H1 (cell line): ENCODE results near the gene RITA1. TPM values are rescaled to one million over a fixed set of nuclear protein-coding genes. Genes with fewer than 3 reads are reported as not detected.

ENCODE experiments used
- CTCF ChIA-PET: fragments of 300-600 bp; sonication (Branson Sonifier 250); formaldehyde crosslinking; loops from one replicate; lab custom pipeline; 2021; ENCODE audit not compliant: partially characterized antibody; lab: Charles Lee
- POLR2A ChIA-PET: fragments of 300-600 bp; sonication (Branson Sonifier 250); formaldehyde crosslinking; loops from one replicate; lab custom pipeline; 2021; ENCODE audit warnings: inconsistent platforms; ENCODE audit not compliant: partially characterized antibody; lab: Charles Lee
- DNase-seq, 2 experiments: peaks; one replicate each; pipeline versions ENCODE4 v3.0.0 to v3.0.0-alpha.2; 2010 to 2022; ENCODE audit warnings: low spot score in 2 of 2, low read depth in 1 of 2, mixed read lengths in 1 of 2
- FAIRE-seq: peaks from 2 replicates; lab custom pipeline; 2011; peaks lifted over from hg19 to GRCh38; lab: Jason Lieb, UNC
- H2AFZ ChIP-seq: 2 replicates; pipeline ENCODE4 v1.8.1; 2012; ENCODE audit warnings: low read length, inconsistent platforms
- H2AK5ac ChIP-seq: 2 replicates; pipeline ENCODE4 v1.6.1; 2013; ENCODE audit warnings: low read depth, low read length
- H2BK120ac ChIP-seq: replicated peaks from 2 replicates; pipeline ENCODE3; 2013; ENCODE audit warnings: low read depth, low read length, inconsistent platforms
- H2BK12ac ChIP-seq: 2 replicates; pipeline ENCODE4 v1.6.1; 2013; ENCODE audit warnings: low read depth, low read length
- H2BK15ac ChIP-seq: 2 replicates; pipeline ENCODE4 v1.6.1; 2013; ENCODE audit warnings: low read length
- H2BK20ac ChIP-seq: 2 replicates; pipeline ENCODE4 v1.6.1; 2013; ENCODE audit warnings: low read length
- H2BK5ac ChIP-seq: 2 replicates; pipeline ENCODE4 v1.6.1; 2013; ENCODE audit warnings: low read depth, low read length
- H3K14ac ChIP-seq: 2 replicates; pipeline ENCODE4 v1.6.1; 2013; ENCODE audit warnings: inconsistent platforms; ENCODE audit not compliant: insufficient read length
- H3K18ac ChIP-seq: 2 replicates; pipeline ENCODE4 v1.6.1; 2013; ENCODE audit warnings: low read length; ENCODE audit errors: extremely low read depth
- H3K23ac ChIP-seq: 2 replicates; pipeline ENCODE4 v1.6.1; 2013; ENCODE audit warnings: inconsistent platforms; ENCODE audit not compliant: insufficient read length
- H3K23me2 ChIP-seq: 2 replicates; pipeline ENCODE4 v1.6.1; 2013; ENCODE audit warnings: low read depth, low read length
- H3K27ac ChIP-seq: 2 replicates; pipeline ENCODE4 v1.6.1; 2011; ENCODE audit warnings: low read depth, low read length, inconsistent platforms
- H3K27me3 ChIP-seq, 4 experiments: replicated peaks in 1 of 4; 1 replicate in 1 of 4; 2 replicates in 3 of 4; pipeline versions ENCODE4 v1.6.1 to v1.8.1; 2011 to 2013; ENCODE audit warnings: low read length in 3 of 4, mild to moderate bottlenecking in 3 of 4, inconsistent platforms in 2 of 4, mixed read lengths in 2 of 4, moderate library complexity in 1 of 4; ENCODE audit not compliant: control insufficient read depth in 3 of 4, insufficient read depth in 3 of 4; ENCODE audit errors: extremely low read depth in 1 of 4
- H3K36me3 ChIP-seq, 4 experiments: 2 replicates each; pipeline versions ENCODE4 v1.6.1 to v1.8.1; 2011 to 2013; ENCODE audit warnings: mild to moderate bottlenecking in 4 of 4, low read length in 3 of 4, moderate library complexity in 2 of 4, control low read depth in 1 of 4, inconsistent platforms in 1 of 4; ENCODE audit not compliant: insufficient read depth in 4 of 4, control insufficient read depth in 2 of 4
- H3K4ac ChIP-seq: replicated peaks from 2 replicates; pipeline ENCODE3; 2013; ENCODE audit warnings: low read length, low read depth, mixed read lengths, inconsistent platforms; ENCODE audit not compliant: insufficient read length
- H3K4me1 ChIP-seq, 4 experiments: replicated peaks in 1 of 4; 1 replicate in 1 of 4; 2 replicates in 3 of 4; pipeline versions ENCODE4 v1.6.1 to v1.8.1; 2011 to 2013; ENCODE audit warnings: low read length in 3 of 4, inconsistent platforms in 2 of 4, mixed read lengths in 1 of 4; ENCODE audit not compliant: insufficient read depth in 4 of 4, control insufficient read depth in 3 of 4
- H3K4me2 ChIP-seq, 2 experiments: 2 replicates each; pipeline versions ENCODE4 v1.6.1 to v1.8.1; 2011 to 2013; ENCODE audit warnings: low read depth in 2 of 2, low read length in 2 of 2, control low read depth in 1 of 2, inconsistent platforms in 1 of 2, mild to moderate bottlenecking in 1 of 2; ENCODE audit not compliant: insufficient read depth in 1 of 2
- H3K4me3 ChIP-seq, 4 experiments: fragments of 200-600, 300-600 bp in 1 of 4; sonication (generic), shearing (Covaris generic), sonication (Bioruptor Twin) in 1 of 4; 2 replicates each; pipeline versions ENCODE4 v1.5.1 to v1.8.1; 2011 to 2016; ENCODE audit warnings: low read length in 4 of 4, low read depth in 3 of 4, control low read depth in 2 of 4, inconsistent platforms in 2 of 4, mild to moderate bottlenecking in 2 of 4, mixed read lengths in 1 of 4, moderate library complexity in 1 of 4; ENCODE audit not compliant: insufficient read depth in 2 of 4; ENCODE audit errors: extremely low read depth in 1 of 4
- H3K56ac ChIP-seq: replicated peaks from 2 replicates; pipeline ENCODE3; 2013; ENCODE audit warnings: low read depth, mild to moderate bottlenecking, mixed read lengths, low read length, inconsistent platforms; ENCODE audit not compliant: insufficient read length
- H3K79me1 ChIP-seq: 2 replicates; pipeline ENCODE4 v1.6.1; 2013; ENCODE audit warnings: low read depth, low read length, control low read depth
- H3K79me2 ChIP-seq, 2 experiments: 2 replicates each; pipeline versions ENCODE4 v1.6.1 to v1.8.1; 2012 to 2013; ENCODE audit warnings: low read length in 2 of 2, mild to moderate bottlenecking in 2 of 2, inconsistent platforms in 1 of 2; ENCODE audit not compliant: insufficient read depth in 2 of 2, control insufficient read depth in 1 of 2
- H3K9ac ChIP-seq, 4 experiments: replicated peaks in 1 of 4; 1 replicate in 1 of 4; 2 replicates in 3 of 4; pipeline versions ENCODE4 v1.6.1 to v1.8.1; 2011 to 2013; ENCODE audit warnings: low read depth in 3 of 4, low read length in 3 of 4, control low read depth in 2 of 4, mild to moderate bottlenecking in 2 of 4, moderate library complexity in 2 of 4, inconsistent platforms in 1 of 4; ENCODE audit errors: extremely low read depth in 1 of 4
- H3K9me3 ChIP-seq, 2 experiments: 2 replicates each; pipeline versions ENCODE4 v1.6.1 to v1.8.1; 2012 to 2013; ENCODE audit warnings: mild to moderate bottlenecking in 2 of 2, moderate library complexity in 2 of 2, control low read depth in 1 of 2, inconsistent platforms in 1 of 2, low read depth in 1 of 2, low read length in 1 of 2, mixed read lengths in 1 of 2; ENCODE audit not compliant: insufficient read depth in 2 of 2
- H4K20me1 ChIP-seq, 2 experiments: replicated peaks in 1 of 2; 2 replicates each; pipeline versions ENCODE3 to v1.8.1; 2011 to 2013; ENCODE audit warnings: inconsistent platforms in 2 of 2, low read length in 2 of 2, mild to moderate bottlenecking in 1 of 2; ENCODE audit not compliant: insufficient read depth in 2 of 2, control insufficient read depth in 1 of 2
- H4K5ac ChIP-seq: 2 replicates; pipeline ENCODE4 v1.6.1; 2013; ENCODE audit warnings: low read length, low read depth, mixed read lengths, inconsistent platforms; ENCODE audit not compliant: insufficient read length
- H4K8ac ChIP-seq: 2 replicates; pipeline ENCODE4 v1.8.0; 2013; ENCODE audit warnings: mild to moderate bottlenecking, moderate library complexity, low read length, inconsistent platforms; ENCODE audit not compliant: insufficient read depth; ENCODE audit errors: extremely low read depth
- H4K91ac ChIP-seq: replicated peaks from 2 replicates; pipeline ENCODE3; 2013; ENCODE audit warnings: low read length, mixed read lengths, inconsistent platforms; ENCODE audit not compliant: insufficient read length
- BCL11A ChIP-seq, 2 experiments: IDR thresholded peaks; one replicate each; pipeline ENCODE4 v1.6.1; 2011; ENCODE audit warnings: low read depth in 2 of 2, low read length in 2 of 2, mild to moderate bottlenecking in 2 of 2
- GABPA ChIP-seq: IDR thresholded peaks from 2 replicates; pipeline ENCODE4 v1.6.1; 2011; ENCODE audit warnings: mild to moderate bottlenecking, low read length, moderate library complexity, borderline replicate concordance; ENCODE audit not compliant: insufficient read depth
- HDAC6 ChIP-seq: IDR thresholded peaks from one replicate; pipeline ENCODE4 v1.7.1; 2012; ENCODE audit warnings: low read depth, mild to moderate bottlenecking, inconsistent platforms, low read length, moderate library complexity
- KDM4A ChIP-seq: IDR thresholded peaks from one replicate; pipeline ENCODE4 v1.7.1; 2012; ENCODE audit warnings: low read depth, mild to moderate bottlenecking, moderate library complexity, low read length, inconsistent platforms; ENCODE audit not compliant: severe bottlenecking
- MAFK ChIP-seq: IDR thresholded peaks from 2 replicates; pipeline ENCODE4 v1.6.1; 2012; ENCODE audit warnings: low read depth, mild to moderate bottlenecking, improper control_type of control experiment, low read length
- PHF8 ChIP-seq: fragments of 200-600 bp; sonication (generic); conservative IDR thresholded peaks from 2 replicates; pipeline ENCODE4 v1.7.1; 2012; ENCODE audit warnings: low read depth, mild to moderate bottlenecking, inconsistent platforms, low read length, moderate library complexity
- RAD21 ChIP-seq, 2 experiments: IDR thresholded peaks in 1 of 2; conservative IDR thresholded peaks in 1 of 2; 2 replicates each; pipeline ENCODE4 v1.6.1; 2011; ENCODE audit warnings: low read depth in 2 of 2, low read length in 2 of 2, improper control_type of control experiment in 1 of 2, inconsistent platforms in 1 of 2, mild to moderate bottlenecking in 1 of 2, moderate library complexity in 1 of 2
- TBP ChIP-seq: IDR thresholded peaks from 2 replicates; pipeline ENCODE4 v1.6.1; 2011; ENCODE audit warnings: low read depth, low read length, improper control_type of control experiment
- TCF12 ChIP-seq: IDR thresholded peaks from 2 replicates; pipeline ENCODE4 v1.6.1; 2011; ENCODE audit warnings: low read depth, mild to moderate bottlenecking, low read length
- TEAD4 ChIP-seq: IDR thresholded peaks from 2 replicates; pipeline ENCODE4 v1.6.1; 2012; ENCODE audit warnings: low read depth, low read length, inconsistent platforms, mixed read lengths
- WGBS, 2 experiments: shearing (Covaris generic) in 1 of 2; methylation state at CpG; one replicate each; pipeline versions ENCODE4 v1.1.6 to v1.1.7; 2013 to 2015; ENCODE audit warnings: low lambda C conversion rate in 2 of 2, mixed read lengths in 2 of 2, inconsistent platforms in 1 of 2, low coverage in 1 of 2, missing lambda C conversion rate in 1 of 2; ENCODE audit not compliant: insufficient replicate concordance in 2 of 2, insufficient coverage in 1 of 2, insufficient read length in 1 of 2; ENCODE audit errors: extremely low coverage in 1 of 2, missing lambda C conversion rate in 1 of 2; 5-methylcytosine and 5-hydroxymethylcytosine counted together
- polyA plus RNA-seq, 7 experiments: library from polyadenylated mRNA; depleted of rRNA in 3 of 7; stranded (reverse) in 5 of 7; unstranded in 2 of 7; fragments of >200 nt in 5 of 7; fragments of 200-250 nt in 2 of 7; gene quantifications; 1 replicate in 5 of 7; 2 replicates in 1 of 7; 4 replicates in 1 of 7; pipeline versions ENCODE4 v1.2.1 to v1.2.3, GENCODE V29; 2011 to 2013; ENCODE audit warnings: missing spikeins in 2 of 7, mixed read lengths in 2 of 7
- total RNA-seq: library from RNA; stranded (reverse); fragmentation: NEBNext Ultra II Directional; extraction: Animal tissue kit (Norgen Biotek cat#: 25700); gene quantifications from 2 replicates; pipeline ENCODE4 v1.2.1, GENCODE V29; 2021
- TF ChIP-seq, protein P1 (sequence below), 3 experiments: IDR thresholded peaks; 1 replicate in 2 of 3; 2 replicates in 1 of 3; pipeline versions ENCODE4 v1.5.1 to v1.6.1; 2011; ENCODE audit warnings: low read length in 3 of 3, mild to moderate bottlenecking in 3 of 3, inconsistent platforms in 2 of 3, low read depth in 1 of 3, moderate library complexity in 1 of 3; ENCODE audit not compliant: insufficient read depth in 1 of 3; ENCODE audit errors: control extremely low read depth in 1 of 3

The RITA1 gene
- total and polyA plus RNA-seq, 2 of the 8 experiments (the other 6 are each of a cell fraction or from before 2014, with no cell fraction given) = 24.1 to 25.8 TPM

DNA sequence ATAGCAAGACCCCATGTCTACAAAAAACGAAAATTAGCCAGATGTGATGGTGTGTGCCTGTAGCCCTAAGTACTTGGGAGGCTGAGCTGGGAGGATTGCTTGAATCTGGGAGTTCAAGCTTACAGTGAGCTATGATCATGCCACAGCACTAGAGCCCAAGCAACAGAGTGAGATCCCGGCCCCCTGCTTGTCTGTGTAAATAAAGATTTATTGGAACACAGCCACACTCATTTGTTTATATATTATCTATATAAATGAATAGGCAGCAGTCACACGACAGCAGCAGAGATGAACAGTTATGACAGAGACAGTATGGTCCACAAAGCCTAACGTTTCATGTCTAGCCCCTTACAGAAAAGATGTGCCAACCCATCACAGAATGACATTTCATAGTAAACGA lies 15.1 kb upstream of the RITA1 start:
- no peak for FAIRE-seq
- peaks cover 6 to 17% of the 10 kb centered on the region in 2 experiments for H4K20me1 ChIP-seq
- peaks cover 23 to 62% (median 50%) of the 10 kb centered on the region in 4 experiments for H3K36me3 ChIP-seq
- H3K79me2 ChIP-seq = no peaks in the 10 kb centered on the region
- no peak overlapping the region for H3K4ac ChIP-seq
- no peak overlapping the region for H2BK20ac ChIP-seq
- 89% methylated on average over 5 of the region's 5 CpGs; no CpG with 5 or more reads in 1 of the 2 experiments for WGBS, 2 experiments
- no peak overlapping the region for H4K8ac ChIP-seq
- H3K27me3 ChIP-seq = no peaks in the 10 kb centered on the region
- H2AK5ac ChIP-seq = no peak overlapping the region
- no peaks in the 10 kb centered on the region for H3K9me3 ChIP-seq
- no peak overlapping the region for H2BK12ac ChIP-seq
- H2BK120ac ChIP-seq = no peak overlapping the region
- H4K5ac ChIP-seq = no peak overlapping the region
- DNase-seq = no peak
- H3K4me2 ChIP-seq = no peak overlapping the region
- no peak overlapping the region for H2BK5ac ChIP-seq
- no peaks in the 10 kb centered on the region for H3K79me1 ChIP-seq
- no peak overlapping the region for H2BK15ac ChIP-seq
- H3K4me3 ChIP-seq = no peak overlapping the region
- H3K27ac ChIP-seq = no peak overlapping the region
- ChIA-PET CTCF (interaction anchor here (1.0 to 8.8 kb wide), 6 partner anchors 10 to 785 kb away, joined by 3 to 114 read pairs (median 10); partner anchors contain the start of gene RASAL1), POLR2A (interaction anchor here (4.7 kb wide), 1 partner anchor 7 kb away, joined by 28 read pairs; no protein-coding TSS in a partner anchor)
- no peaks in the 10 kb centered on the region for H3K4me1 ChIP-seq
- no peak overlapping the region for H3K18ac ChIP-seq
- no peak overlapping the region for H3K56ac ChIP-seq
- no peak overlapping the region for H3K9ac ChIP-seq
- H3K23me2 ChIP-seq = no peaks in the 10 kb centered on the region
- no peak overlapping the region for H3K14ac ChIP-seq
- no peak overlapping the region for H3K23ac ChIP-seq
- no peak overlapping the region for H4K91ac ChIP-seq
- no peak overlapping the region for H2AFZ ChIP-seq
- TF ChIP-seq TBP (no peak), MAFK (no peak), PHF8 (no peak), TCF12 (no peak), TEAD4 (no peak), HDAC6 (no peak), GABPA (no peak), BCL11A (IDR thresholded peaks at IDR 0.05; ENCODE audit: low read depth in 2 of 2, low read length in 2 of 2) (no peak), KDM4A (no peak), RAD21 (IDR thresholded peaks at IDR 0.05 in 1 of 2, conservative IDR thresholded peaks at IDR 0.05 in 1 of 2; ENCODE audit: low read depth in 2 of 2, low read length in 2 of 2) (no peak)
- TF ChIP-seq, protein P1, sequence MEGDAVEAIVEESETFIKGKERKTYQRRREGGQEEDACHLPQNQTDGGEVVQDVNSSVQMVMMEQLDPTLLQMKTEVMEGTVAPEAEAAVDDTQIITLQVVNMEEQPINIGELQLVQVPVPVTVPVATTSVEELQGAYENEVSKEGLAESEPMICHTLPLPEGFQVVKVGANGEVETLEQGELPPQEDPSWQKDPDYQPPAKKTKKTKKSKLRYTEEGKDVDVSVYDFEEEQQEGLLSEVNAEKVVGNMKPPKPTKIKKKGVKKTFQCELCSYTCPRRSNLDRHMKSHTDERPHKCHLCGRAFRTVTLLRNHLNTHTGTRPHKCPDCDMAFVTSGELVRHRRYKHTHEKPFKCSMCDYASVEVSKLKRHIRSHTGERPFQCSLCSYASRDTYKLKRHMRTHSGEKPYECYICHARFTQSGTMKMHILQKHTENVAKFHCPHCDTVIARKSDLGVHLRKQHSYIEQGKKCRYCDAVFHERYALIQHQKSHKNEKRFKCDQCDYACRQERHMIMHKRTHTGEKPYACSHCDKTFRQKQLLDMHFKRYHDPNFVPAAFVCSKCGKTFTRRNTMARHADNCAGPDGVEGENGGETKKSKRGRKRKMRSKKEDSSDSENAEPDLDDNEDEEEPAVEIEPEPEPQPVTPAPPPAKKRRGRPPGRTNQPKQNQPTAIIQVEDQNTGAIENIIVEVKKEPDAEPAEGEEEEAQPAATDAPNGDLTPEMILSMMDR (IDR thresholded peaks at IDR 0.05; ENCODE audit: control extremely low read depth in 1 of 3, insufficient read depth in 1 of 3, low read depth in 1 of 3, low read length in 3 of 3) = no peak
